Measurements from ENCODE around the gene WDR36.

DNA sequence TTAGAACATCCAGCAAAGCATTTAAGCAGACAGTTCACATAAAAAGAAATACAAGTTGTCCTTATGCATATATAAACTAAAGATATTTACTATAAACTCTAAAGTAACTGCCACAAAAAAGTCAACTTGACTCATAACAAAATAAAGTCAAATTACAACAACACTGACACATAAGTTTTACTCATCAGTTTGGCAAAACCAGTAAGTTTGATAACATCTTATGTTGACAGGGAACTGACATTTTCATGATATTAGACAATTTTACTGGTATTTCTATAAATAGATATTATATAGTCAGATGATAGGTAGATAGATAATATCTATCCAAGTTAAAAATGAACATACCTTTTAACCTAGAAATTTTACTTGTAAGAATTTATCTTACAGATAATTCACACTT, 30.5 kb upstream of the WDR36 start:
- no peak for TF ChIP-seq GABPA (IDR thresholded peaks at IDR 0.05; ENCODE audit: low read depth)
- TF ChIP-seq, protein P1, sequence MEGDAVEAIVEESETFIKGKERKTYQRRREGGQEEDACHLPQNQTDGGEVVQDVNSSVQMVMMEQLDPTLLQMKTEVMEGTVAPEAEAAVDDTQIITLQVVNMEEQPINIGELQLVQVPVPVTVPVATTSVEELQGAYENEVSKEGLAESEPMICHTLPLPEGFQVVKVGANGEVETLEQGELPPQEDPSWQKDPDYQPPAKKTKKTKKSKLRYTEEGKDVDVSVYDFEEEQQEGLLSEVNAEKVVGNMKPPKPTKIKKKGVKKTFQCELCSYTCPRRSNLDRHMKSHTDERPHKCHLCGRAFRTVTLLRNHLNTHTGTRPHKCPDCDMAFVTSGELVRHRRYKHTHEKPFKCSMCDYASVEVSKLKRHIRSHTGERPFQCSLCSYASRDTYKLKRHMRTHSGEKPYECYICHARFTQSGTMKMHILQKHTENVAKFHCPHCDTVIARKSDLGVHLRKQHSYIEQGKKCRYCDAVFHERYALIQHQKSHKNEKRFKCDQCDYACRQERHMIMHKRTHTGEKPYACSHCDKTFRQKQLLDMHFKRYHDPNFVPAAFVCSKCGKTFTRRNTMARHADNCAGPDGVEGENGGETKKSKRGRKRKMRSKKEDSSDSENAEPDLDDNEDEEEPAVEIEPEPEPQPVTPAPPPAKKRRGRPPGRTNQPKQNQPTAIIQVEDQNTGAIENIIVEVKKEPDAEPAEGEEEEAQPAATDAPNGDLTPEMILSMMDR (IDR thresholded peaks at IDR 0.05; ENCODE audit: insufficient read depth, low read length) = no peak

Measured in HL-60 (cell line).